ENCODE measurements around the gene SYCN. TPM values are rescaled to one million over a fixed set of nuclear protein-coding genes. Genes with fewer than 3 reads are reported as not detected.

The SYCN gene
- total RNA-seq, 6 experiments from 2014 or later: not detected

DNA sequence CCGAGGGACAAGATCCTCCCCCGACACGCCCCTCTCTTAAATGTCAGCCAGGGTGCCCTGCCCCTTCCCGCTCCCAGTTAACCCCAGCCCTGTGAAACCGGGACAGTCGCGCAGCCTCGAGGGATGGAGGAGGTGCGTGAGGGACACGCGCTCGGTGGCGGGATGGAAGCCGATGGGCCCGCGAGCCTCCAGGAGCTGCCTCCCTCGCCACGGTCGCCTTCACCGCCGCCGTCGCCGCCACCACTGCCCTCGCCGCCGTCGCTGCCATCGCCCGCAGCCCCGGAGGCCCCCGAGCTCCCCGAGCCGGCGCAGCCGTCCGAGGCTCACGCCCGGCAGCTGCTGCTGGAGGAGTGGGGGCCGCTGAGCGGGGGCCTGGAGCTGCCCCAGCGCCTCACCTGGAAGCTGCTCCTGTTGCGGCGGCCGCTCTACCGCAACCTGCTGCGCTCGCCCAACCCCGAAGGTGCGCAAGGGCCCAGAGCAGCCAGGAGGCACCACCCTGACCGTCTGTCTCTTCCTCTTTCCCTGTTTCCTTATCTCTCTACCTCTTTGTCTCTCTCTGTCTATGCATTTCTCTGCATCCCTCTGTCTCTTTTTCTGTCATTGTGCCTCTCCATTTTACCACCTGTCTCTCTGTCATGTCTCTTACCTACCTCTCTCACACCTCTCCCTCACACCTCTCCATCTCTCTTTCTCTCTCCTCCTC is 7.1 kb downstream of the SYCN start, which contains the start of gene NCCRP1:
Gene NCCRP1, plus strand, starts transcription at position 105 of the 703 bp plus-strand sequence. Its CDS starts 19 bp downstream, at position 124.
- no peak within 1 kb of the TSS for H3K4me3 ChIP-seq
- no peak for ATAC-seq
- H3K27me3 ChIP-seq: peaks cover 5 to 9% of the 10 kb centered on the region in 2 donors
- H3K27ac ChIP-seq: no peak within 1 kb of the TSS
- TF ChIP-seq, protein P1, sequence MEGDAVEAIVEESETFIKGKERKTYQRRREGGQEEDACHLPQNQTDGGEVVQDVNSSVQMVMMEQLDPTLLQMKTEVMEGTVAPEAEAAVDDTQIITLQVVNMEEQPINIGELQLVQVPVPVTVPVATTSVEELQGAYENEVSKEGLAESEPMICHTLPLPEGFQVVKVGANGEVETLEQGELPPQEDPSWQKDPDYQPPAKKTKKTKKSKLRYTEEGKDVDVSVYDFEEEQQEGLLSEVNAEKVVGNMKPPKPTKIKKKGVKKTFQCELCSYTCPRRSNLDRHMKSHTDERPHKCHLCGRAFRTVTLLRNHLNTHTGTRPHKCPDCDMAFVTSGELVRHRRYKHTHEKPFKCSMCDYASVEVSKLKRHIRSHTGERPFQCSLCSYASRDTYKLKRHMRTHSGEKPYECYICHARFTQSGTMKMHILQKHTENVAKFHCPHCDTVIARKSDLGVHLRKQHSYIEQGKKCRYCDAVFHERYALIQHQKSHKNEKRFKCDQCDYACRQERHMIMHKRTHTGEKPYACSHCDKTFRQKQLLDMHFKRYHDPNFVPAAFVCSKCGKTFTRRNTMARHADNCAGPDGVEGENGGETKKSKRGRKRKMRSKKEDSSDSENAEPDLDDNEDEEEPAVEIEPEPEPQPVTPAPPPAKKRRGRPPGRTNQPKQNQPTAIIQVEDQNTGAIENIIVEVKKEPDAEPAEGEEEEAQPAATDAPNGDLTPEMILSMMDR (IDR thresholded peaks at IDR 0.05): no peak
- no peak for TF ChIP-seq POLR2A (IDR thresholded peaks at IDR 0.05)
- H3K36me3 ChIP-seq: no peaks in the 10 kb centered on the region
- intact Hi-C loops (cut with DNase I): no loop called here
- no peak for DNase-seq
- WGBS (ENCODE audit: insufficient coverage, low coverage, low lambda C conversion rate, missing lambda C conversion rate): no CpG with 5 or more reads among the region's 51 CpGs
- peaks cover 0 to 4% (median 0%) of the 10 kb centered on the region in 4 donors for H3K4me1 ChIP-seq
- H3K9me3 ChIP-seq: no peaks in the 10 kb centered on the region

DNA sequence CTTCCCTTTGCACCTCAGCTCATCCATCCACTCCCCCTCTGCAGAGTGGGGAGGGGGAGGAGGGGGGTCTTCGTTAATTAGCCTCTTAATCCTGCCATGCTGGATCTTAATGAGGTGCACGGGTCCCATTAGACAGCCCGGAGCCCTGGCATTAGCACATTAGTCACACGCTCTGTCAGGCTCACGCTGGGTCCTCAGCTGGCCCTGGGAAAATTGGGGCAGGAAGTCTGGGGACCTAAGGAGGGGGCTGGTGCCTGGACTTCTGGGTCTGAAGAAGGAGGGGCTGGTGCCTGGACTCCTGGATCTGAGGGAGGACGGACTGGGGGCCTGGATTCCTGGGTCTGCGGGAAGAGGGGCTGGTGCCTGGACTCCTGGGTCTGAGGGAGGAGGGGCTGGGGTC is 7.7 kb downstream of the SYCN start:
- TF ChIP-seq, protein P1 (IDR thresholded peaks at IDR 0.05): no peak
- no peak for TF ChIP-seq POLR2A (IDR thresholded peaks at IDR 0.05)
- Histone ChIP-seq H3K36me3 (no peaks in the 10 kb centered on the region), H3K27me3 (peaks cover 5 to 9% of the 10 kb centered on the region in 2 donors), H3K4me3 (no peak overlapping the region), H3K4me1 (peaks cover 0 to 4% (median 0%) of the 10 kb centered on the region in 4 donors), H3K9me3 (no peaks in the 10 kb centered on the region), H3K27ac (no peak overlapping the region)
- intact Hi-C loops (cut with DNase I): no loop called here
- DNase-seq: no peak
- 16% methylated on average over 4 of the region's 7 CpGs for WGBS (ENCODE audit: insufficient coverage, low coverage, low lambda C conversion rate, missing lambda C conversion rate)
- no peak for ATAC-seq

DNA sequence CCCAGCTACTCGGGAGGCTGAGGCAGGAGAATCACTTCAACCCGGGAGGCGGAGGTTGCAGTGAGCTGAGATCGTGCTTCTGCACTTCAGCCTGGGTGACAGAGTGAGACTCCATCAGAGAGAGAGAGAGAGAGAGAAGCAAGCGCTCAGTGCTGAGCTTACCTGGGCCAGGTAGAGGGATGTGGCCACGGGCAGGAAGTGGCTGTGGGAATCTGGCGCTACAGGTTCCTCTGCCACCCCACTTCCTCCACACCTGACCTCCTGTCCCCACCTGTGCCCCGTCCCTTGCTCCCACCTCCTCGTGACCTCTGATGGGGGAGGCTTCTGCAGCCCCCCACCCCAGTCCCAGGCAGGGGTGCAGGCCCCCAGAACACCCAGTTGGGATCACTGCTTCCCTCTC is 8.3 kb downstream of the SYCN start:
- no peaks in the 10 kb centered on the region for H3K9me3 ChIP-seq
- no peak overlapping the region for H3K27ac ChIP-seq
- intact Hi-C loops (cut with DNase I): no loop called here

DNA sequence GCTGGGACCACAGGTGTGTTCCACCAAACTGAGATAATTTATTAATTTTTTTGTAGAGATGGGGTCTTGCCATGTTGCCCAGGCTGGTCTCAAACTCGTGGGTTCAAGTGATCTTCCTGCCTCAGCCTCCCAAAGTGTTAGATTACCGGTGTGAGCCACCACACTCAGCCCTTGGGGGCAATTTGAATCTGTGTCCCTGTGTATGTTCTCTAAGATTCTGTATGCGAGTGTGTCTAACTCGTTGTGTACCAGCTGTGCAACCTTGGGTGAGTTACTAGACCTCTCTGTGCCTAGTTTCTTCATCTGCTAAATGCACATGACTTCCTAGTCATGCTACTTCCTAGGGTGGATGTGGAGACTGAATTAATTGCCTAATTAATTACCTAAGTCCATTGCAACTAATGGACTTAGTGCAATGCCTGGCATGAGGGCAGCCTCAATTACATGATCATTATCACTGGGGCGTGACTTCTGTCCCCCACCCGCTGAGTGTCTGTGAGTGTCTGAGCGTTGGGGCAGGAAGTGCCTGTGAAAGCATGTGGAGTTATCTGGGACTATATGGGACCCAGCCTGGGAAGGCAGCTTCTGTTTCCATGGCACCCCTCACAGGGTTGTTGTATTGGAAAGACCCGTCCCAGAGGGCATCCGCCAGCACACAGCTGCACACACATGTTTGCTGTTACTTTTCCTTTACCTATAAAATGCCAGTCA is 9.1 kb downstream of the SYCN start:
- intact Hi-C loops (cut with DNase I): no loop called here
- Histone ChIP-seq H3K4me1 (peaks cover 0 to 4% (median 0%) of the 10 kb centered on the region in 4 donors), H3K27ac (no peak overlapping the region), H3K9me3 (no peaks in the 10 kb centered on the region), H3K4me3 (no peak overlapping the region), H3K27me3 (peaks cover 5 to 9% of the 10 kb centered on the region in 2 donors), H3K36me3 (no peaks in the 10 kb centered on the region)
- 34% methylated on average over 7 of the region's 9 CpGs for WGBS (ENCODE audit: insufficient coverage, low coverage, low lambda C conversion rate, missing lambda C conversion rate)
- ATAC-seq (no peak), DNase-seq (no peak)
- TF ChIP-seq POLR2A (IDR thresholded peaks at IDR 0.05): no peak
- TF ChIP-seq, protein P1 (IDR thresholded peaks at IDR 0.05): no peak

More for the DNA sequence above, 8.3 kb downstream of the SYCN start:
- Histone ChIP-seq H3K36me3 (no peaks in the 10 kb centered on the region), H3K4me1 (peaks cover 0 to 4% (median 0%) of the 10 kb centered on the region in 4 donors), H3K27me3 (peaks cover 5 to 9% of the 10 kb centered on the region in 2 donors), H3K4me3 (no peak overlapping the region)
- TF ChIP-seq, protein P1 (IDR thresholded peaks at IDR 0.05): no peak
- TF ChIP-seq POLR2A (IDR thresholded peaks at IDR 0.05): no peak
- ATAC-seq (no peak), DNase-seq (no peak)
- WGBS (ENCODE audit: insufficient coverage, low coverage, low lambda C conversion rate, missing lambda C conversion rate): 49% methylated on average over 4 of the region's 9 CpGs
